PFSK-1 (cell line): ENCODE results near the gene BUB1B.

Source experiments
- POLR2AphosphoS5 ChIP-seq: IDR thresholded peaks from 2 replicates; pipeline ENCODE4 v1.6.1; 2012; ENCODE audit warnings: low read depth, mild to moderate bottlenecking, control low read depth, low read length, moderate library complexity
- TF ChIP-seq, protein P1 (sequence below), 2 experiments: IDR thresholded peaks; 2 replicates each; pipeline versions ENCODE4 v1.6.1 to v1.8.0; 2011 to 2012; ENCODE audit warnings: low read depth in 2 of 2, low read length in 2 of 2, control low read depth in 1 of 2, inconsistent platforms in 1 of 2, mild to moderate bottlenecking in 1 of 2, moderate library complexity in 1 of 2; ENCODE audit not compliant: insufficient read depth in 1 of 2

DNA sequence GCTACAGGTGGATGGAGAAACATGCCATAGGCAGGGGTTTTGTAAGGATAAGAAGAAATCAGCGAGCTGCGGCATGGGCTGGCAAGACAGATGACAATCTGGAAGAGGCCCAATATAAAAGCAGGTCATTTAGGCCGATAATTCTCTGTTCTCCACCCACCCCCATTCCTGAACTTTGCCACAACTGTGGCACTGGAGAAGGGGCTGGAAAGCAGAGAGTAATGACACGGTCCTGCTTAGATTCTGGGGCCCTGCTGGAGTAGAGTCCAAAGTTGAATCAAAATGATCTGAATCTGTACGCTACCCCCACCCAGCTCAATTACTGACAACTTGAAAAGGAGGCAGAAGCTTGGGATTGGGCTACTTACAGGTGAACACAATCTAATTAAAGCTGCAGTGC is 18.4 kb upstream of the BUB1B start:
- TF ChIP-seq, protein P1, sequence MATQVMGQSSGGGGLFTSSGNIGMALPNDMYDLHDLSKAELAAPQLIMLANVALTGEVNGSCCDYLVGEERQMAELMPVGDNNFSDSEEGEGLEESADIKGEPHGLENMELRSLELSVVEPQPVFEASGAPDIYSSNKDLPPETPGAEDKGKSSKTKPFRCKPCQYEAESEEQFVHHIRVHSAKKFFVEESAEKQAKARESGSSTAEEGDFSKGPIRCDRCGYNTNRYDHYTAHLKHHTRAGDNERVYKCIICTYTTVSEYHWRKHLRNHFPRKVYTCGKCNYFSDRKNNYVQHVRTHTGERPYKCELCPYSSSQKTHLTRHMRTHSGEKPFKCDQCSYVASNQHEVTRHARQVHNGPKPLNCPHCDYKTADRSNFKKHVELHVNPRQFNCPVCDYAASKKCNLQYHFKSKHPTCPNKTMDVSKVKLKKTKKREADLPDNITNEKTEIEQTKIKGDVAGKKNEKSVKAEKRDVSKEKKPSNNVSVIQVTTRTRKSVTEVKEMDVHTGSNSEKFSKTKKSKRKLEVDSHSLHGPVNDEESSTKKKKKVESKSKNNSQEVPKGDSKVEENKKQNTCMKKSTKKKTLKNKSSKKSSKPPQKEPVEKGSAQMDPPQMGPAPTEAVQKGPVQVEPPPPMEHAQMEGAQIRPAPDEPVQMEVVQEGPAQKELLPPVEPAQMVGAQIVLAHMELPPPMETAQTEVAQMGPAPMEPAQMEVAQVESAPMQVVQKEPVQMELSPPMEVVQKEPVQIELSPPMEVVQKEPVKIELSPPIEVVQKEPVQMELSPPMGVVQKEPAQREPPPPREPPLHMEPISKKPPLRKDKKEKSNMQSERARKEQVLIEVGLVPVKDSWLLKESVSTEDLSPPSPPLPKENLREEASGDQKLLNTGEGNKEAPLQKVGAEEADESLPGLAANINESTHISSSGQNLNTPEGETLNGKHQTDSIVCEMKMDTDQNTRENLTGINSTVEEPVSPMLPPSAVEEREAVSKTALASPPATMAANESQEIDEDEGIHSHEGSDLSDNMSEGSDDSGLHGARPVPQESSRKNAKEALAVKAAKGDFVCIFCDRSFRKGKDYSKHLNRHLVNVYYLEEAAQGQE (IDR thresholded peaks at IDR 0.05; ENCODE audit: insufficient read depth in 1 of 2, low read depth in 2 of 2, low read length in 2 of 2): no peak
- TF ChIP-seq POLR2AphosphoS5: no peak
